Lower leg skin (tissue), 3 donors: ENCODE results near the gene DGKB.

ENCODE experiments used
- CTCF ChIP-seq, 3 donors: fragments of 450-650 bp; IDR thresholded peaks; one replicate each; pipeline ENCODE4 v1.5.1; 2016; ENCODE audit warnings: antibody characterized with exemption in 3 of 3, mild to moderate bottlenecking in 3 of 3, moderate library complexity in 2 of 3
- POLR2A ChIP-seq, 2 donors: fragments of 450-650 bp; IDR thresholded peaks; one replicate each; pipeline ENCODE4 v1.6.1; 2016 to 2017; ENCODE audit warnings: antibody characterized with exemption in 2 of 2, mild to moderate bottlenecking in 1 of 2, moderate library complexity in 1 of 2

GRCh38 chr7:14604606-14605005 lies 297.9 kb downstream of the DGKB start:
- TF ChIP-seq CTCF (IDR thresholded peaks at IDR 0.05) (no peak), POLR2A (IDR thresholded peaks at IDR 0.05) (no peak)
